GM23338 (cell line): ENCODE results near the gene RHNO1. TPM values are rescaled to one million over a fixed set of nuclear protein-coding genes. Genes with fewer than 3 reads are reported as not detected.

Experiments
- ATAC-seq: fragments of 200-7000 bp; cut with Tn5 transposase; 3 replicates; pipeline ENCODE4 v1.9.1; 2020
- DNase-seq: peaks from one replicate; pipeline ENCODE4 v3.0.0-alpha.2; 2015; ENCODE audit warnings: low spot score
- H2AFZ ChIP-seq: fragments of 200-600 bp; sonication (generic); 2 replicates; pipeline ENCODE4 v1.8.0; 2016; ENCODE audit warnings: antibody characterized with exemption, mild to moderate bottlenecking, moderate library complexity
- H3F3A ChIP-seq: fragments of 200-600 bp; sonication (generic); replicated peaks from 2 replicates; pipeline ENCODE4 v1.8.0; 2017; ENCODE audit warnings: antibody characterized with exemption, mixed run types, low read depth
- H3K27ac ChIP-seq: fragments of 200-600 bp; sonication (generic); 2 replicates; pipeline ENCODE4 v1.6.1; 2016; ENCODE audit warnings: low read depth
- H3K27me3 ChIP-seq: fragments of 200-600 bp; sonication (generic); 2 replicates; pipeline ENCODE4 v1.8.0; 2016; ENCODE audit warnings: mild to moderate bottlenecking, mixed run types, moderate library complexity; ENCODE audit not compliant: insufficient read depth
- H3K36me3 ChIP-seq: fragments of 200-600 bp; sonication (generic); 2 replicates; pipeline ENCODE4 v1.8.0; 2016; ENCODE audit warnings: mild to moderate bottlenecking; ENCODE audit not compliant: insufficient read depth
- H3K4me1 ChIP-seq: fragments of 200-600 bp; sonication (generic); 2 replicates; pipeline ENCODE4 v1.8.0; 2016; ENCODE audit warnings: mild to moderate bottlenecking, moderate library complexity; ENCODE audit not compliant: insufficient read depth
- H3K4me2 ChIP-seq: fragments of 200-600 bp; sonication (generic); 2 replicates; pipeline ENCODE4 v1.7.1; 2017; ENCODE audit warnings: mixed run types
- H3K4me3 ChIP-seq: fragments of 200-600 bp; sonication (generic); 2 replicates; pipeline ENCODE4 v1.6.1; 2016; ENCODE audit warnings: mixed run types
- H3K79me2 ChIP-seq: fragments of 200-600 bp; sonication (generic); replicated peaks from 2 replicates; pipeline ENCODE4 v1.8.0; 2017; ENCODE audit warnings: mild to moderate bottlenecking; ENCODE audit not compliant: insufficient read depth
- H3K9me2 ChIP-seq: fragments of 200-600 bp; sonication (generic); 2 replicates; pipeline ENCODE4 v1.8.0; 2017; ENCODE audit not compliant: insufficient read depth
- H4K20me1 ChIP-seq: fragments of 200-600 bp; sonication (generic); replicated peaks from 2 replicates; pipeline ENCODE4 v1.8.0; 2017; ENCODE audit warnings: mild to moderate bottlenecking; ENCODE audit not compliant: insufficient read depth
- H3K27ac Mint-ChIP-seq: 2 replicates; pipeline ENCODE4 v1.8.0; 2020; ENCODE audit warnings: inconsistent platforms, mild to moderate bottlenecking, moderate library complexity, mixed read lengths
- H3K27me3 Mint-ChIP-seq: 3 replicates; pipeline ENCODE4 v1.8.0; 2022; ENCODE audit warnings: low read depth, mild to moderate bottlenecking, moderate library complexity, mixed read lengths, inconsistent platforms; ENCODE audit not compliant: insufficient read depth, poor library complexity
- H3K36me3 Mint-ChIP-seq: 3 replicates; pipeline ENCODE4 v1.8.0; 2021; ENCODE audit warnings: low read depth, mild to moderate bottlenecking, inconsistent platforms, moderate library complexity, mixed read lengths
- H3K4me1 Mint-ChIP-seq: 3 replicates; pipeline ENCODE4 v1.8.0; 2020; ENCODE audit warnings: mild to moderate bottlenecking, inconsistent platforms, mixed read lengths
- H3K4me3 Mint-ChIP-seq: 3 replicates; pipeline ENCODE4 v1.8.0; 2021; ENCODE audit warnings: moderate library complexity, mild to moderate bottlenecking, inconsistent platforms, mixed read lengths
- H3K9me3 Mint-ChIP-seq: 3 replicates; pipeline ENCODE4 v1.8.0; 2020; ENCODE audit warnings: moderate library complexity, mild to moderate bottlenecking, inconsistent platforms, mixed read lengths
- CREB1 ChIP-seq: fragments of 250-450 bp; sonication (Bioruptor Pico); IDR thresholded peaks from 2 replicates; pipeline ENCODE4 v1.5.0; 2020; ENCODE audit warnings: low read depth, mild to moderate bottlenecking, moderate library complexity
- EZH2 ChIP-seq: fragments of 200-600 bp; sonication (generic); IDR thresholded peaks from one replicate; pipeline ENCODE4 v1.8.0; 2017; ENCODE audit warnings: antibody characterized with exemption, mild to moderate bottlenecking, low read depth; ENCODE audit not compliant: unreplicated experiment
- NANOG ChIP-seq: IDR thresholded peaks from 2 replicates; pipeline ENCODE4 v1.6.1; 2016; ENCODE audit warnings: antibody characterized with exemption, borderline replicate concordance
- POLR2AphosphoS5 ChIP-seq: IDR thresholded peaks from 2 replicates; pipeline ENCODE4 v1.6.1; 2016; ENCODE audit warnings: antibody characterized with exemption, low read depth
- ZNF114 ChIP-seq: fragments of 250-450 bp; sonication (Bioruptor Pico); IDR thresholded peaks from 2 replicates; pipeline ENCODE4 v1.5.0; 2020; ENCODE audit warnings: mild to moderate bottlenecking, moderate library complexity
- polyA plus RNA-seq: library from polyadenylated mRNA; unstranded; fragments of >200 nt; fragmentation: Nextera tagmentation; extraction: Ambion mirVana; gene quantifications from 2 replicates; pipeline ENCODE4 v1.2.1, GENCODE V29; 2016
- total RNA-seq: library from RNA; depleted of rRNA; stranded (reverse); fragments of >200 nt; shearing (Covaris generic); gene quantifications from 2 replicates; pipeline ENCODE4 v1.2.3, GENCODE V29; 2014
- TF ChIP-seq, protein P1 (sequence below), 2 experiments: fragments of 200-600 bp in 1 of 2; sonication (generic) in 1 of 2; conservative IDR thresholded peaks; 2 replicates each; pipeline versions ENCODE4 v1.5.1 to v1.6.1; 2016 to 2017; ENCODE audit warnings: antibody characterized with exemption in 2 of 2, low read depth in 2 of 2, mild to moderate bottlenecking in 2 of 2, moderate library complexity in 1 of 2
- TF ChIP-seq, protein P2 (sequence below): IDR thresholded peaks from 2 replicates; pipeline ENCODE4 v1.6.1; 2016; ENCODE audit warnings: antibody characterized with exemption
- TF ChIP-seq, protein P3 (sequence below): fragments of 250-450 bp; sonication (Bioruptor Pico); IDR thresholded peaks from 2 replicates; pipeline ENCODE4 v1.5.0; 2020; ENCODE audit warnings: mild to moderate bottlenecking, moderate library complexity
- TF ChIP-seq, protein P4 (sequence below): IDR thresholded peaks from one replicate; pipeline ENCODE4 v1.6.1; 2018; ENCODE audit warnings: antibody characterized with exemption; ENCODE audit not compliant: unreplicated experiment

The RHNO1 gene
- total and polyA plus RNA-seq, 2 experiments from 2014 or later: 56.4 to 63.8 TPM

DNA sequence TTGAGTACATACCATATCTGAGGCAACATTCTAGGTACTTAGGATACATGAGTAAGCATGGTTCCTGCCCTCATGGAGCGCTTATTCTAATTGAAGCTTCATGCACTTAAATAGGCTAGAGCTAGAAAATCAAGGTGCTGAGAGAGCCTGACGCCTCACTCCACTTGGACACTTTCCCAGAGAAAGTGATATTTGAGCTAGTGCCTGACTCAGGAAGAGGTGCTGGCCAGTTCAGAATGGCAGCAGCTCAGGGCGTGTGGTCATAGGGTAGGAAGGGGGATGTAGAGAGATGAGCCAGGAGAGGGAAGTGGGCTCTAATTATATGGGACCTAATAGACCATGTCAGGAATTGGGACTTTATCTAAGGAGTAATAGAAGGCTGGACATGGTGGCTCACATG is 47.0 kb downstream of the RHNO1 start:
- ATAC-seq (no peak), DNase-seq (no peak)
- Histone ChIP-seq H3K4me3 (no peak overlapping the region), H3K9me2 (0 out of 2 replicates have a peak, but pooled peaks cover 4% of the 10 kb centered on the region), H4K20me1 (no peaks in the 10 kb centered on the region), H3K79me2 (no peaks in the 10 kb centered on the region), H2AFZ (no peak overlapping the region), H3K4me1 (peaks cover 17% of the 10 kb centered on the region), H3K27me3 (no peaks in the 10 kb centered on the region), H3K36me3 (no peaks in the 10 kb centered on the region), H3K4me2 (no peak overlapping the region), H3K27ac (no peak overlapping the region), H3F3A (no peaks in the 10 kb centered on the region; the same call in 1 of the 2 replicates)
- no peaks in the 10 kb centered on the region for H3K9me3 Mint-ChIP-seq
- no peak overlapping the region for H3K27ac Mint-ChIP-seq
- H3K36me3 Mint-ChIP-seq: peaks cover 28% of the 10 kb centered on the region
- H3K27me3 Mint-ChIP-seq: no peaks in the 10 kb centered on the region
- TF ChIP-seq POLR2AphosphoS5 (no peak), EZH2 (no peak), ZNF114 (CRISPR knock-in tag) (no peak), CREB1 (CRISPR knock-in tag) (no peak), NANOG (no peak)
- TF ChIP-seq, protein P1, sequence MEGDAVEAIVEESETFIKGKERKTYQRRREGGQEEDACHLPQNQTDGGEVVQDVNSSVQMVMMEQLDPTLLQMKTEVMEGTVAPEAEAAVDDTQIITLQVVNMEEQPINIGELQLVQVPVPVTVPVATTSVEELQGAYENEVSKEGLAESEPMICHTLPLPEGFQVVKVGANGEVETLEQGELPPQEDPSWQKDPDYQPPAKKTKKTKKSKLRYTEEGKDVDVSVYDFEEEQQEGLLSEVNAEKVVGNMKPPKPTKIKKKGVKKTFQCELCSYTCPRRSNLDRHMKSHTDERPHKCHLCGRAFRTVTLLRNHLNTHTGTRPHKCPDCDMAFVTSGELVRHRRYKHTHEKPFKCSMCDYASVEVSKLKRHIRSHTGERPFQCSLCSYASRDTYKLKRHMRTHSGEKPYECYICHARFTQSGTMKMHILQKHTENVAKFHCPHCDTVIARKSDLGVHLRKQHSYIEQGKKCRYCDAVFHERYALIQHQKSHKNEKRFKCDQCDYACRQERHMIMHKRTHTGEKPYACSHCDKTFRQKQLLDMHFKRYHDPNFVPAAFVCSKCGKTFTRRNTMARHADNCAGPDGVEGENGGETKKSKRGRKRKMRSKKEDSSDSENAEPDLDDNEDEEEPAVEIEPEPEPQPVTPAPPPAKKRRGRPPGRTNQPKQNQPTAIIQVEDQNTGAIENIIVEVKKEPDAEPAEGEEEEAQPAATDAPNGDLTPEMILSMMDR (conservative IDR thresholded peaks at IDR 0.05; ENCODE audit: low read depth in 2 of 2): no peak
- TF ChIP-seq, protein P2, sequence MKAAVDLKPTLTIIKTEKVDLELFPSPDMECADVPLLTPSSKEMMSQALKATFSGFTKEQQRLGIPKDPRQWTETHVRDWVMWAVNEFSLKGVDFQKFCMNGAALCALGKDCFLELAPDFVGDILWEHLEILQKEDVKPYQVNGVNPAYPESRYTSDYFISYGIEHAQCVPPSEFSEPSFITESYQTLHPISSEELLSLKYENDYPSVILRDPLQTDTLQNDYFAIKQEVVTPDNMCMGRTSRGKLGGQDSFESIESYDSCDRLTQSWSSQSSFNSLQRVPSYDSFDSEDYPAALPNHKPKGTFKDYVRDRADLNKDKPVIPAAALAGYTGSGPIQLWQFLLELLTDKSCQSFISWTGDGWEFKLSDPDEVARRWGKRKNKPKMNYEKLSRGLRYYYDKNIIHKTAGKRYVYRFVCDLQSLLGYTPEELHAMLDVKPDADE: no peak
- TF ChIP-seq, protein P3, sequence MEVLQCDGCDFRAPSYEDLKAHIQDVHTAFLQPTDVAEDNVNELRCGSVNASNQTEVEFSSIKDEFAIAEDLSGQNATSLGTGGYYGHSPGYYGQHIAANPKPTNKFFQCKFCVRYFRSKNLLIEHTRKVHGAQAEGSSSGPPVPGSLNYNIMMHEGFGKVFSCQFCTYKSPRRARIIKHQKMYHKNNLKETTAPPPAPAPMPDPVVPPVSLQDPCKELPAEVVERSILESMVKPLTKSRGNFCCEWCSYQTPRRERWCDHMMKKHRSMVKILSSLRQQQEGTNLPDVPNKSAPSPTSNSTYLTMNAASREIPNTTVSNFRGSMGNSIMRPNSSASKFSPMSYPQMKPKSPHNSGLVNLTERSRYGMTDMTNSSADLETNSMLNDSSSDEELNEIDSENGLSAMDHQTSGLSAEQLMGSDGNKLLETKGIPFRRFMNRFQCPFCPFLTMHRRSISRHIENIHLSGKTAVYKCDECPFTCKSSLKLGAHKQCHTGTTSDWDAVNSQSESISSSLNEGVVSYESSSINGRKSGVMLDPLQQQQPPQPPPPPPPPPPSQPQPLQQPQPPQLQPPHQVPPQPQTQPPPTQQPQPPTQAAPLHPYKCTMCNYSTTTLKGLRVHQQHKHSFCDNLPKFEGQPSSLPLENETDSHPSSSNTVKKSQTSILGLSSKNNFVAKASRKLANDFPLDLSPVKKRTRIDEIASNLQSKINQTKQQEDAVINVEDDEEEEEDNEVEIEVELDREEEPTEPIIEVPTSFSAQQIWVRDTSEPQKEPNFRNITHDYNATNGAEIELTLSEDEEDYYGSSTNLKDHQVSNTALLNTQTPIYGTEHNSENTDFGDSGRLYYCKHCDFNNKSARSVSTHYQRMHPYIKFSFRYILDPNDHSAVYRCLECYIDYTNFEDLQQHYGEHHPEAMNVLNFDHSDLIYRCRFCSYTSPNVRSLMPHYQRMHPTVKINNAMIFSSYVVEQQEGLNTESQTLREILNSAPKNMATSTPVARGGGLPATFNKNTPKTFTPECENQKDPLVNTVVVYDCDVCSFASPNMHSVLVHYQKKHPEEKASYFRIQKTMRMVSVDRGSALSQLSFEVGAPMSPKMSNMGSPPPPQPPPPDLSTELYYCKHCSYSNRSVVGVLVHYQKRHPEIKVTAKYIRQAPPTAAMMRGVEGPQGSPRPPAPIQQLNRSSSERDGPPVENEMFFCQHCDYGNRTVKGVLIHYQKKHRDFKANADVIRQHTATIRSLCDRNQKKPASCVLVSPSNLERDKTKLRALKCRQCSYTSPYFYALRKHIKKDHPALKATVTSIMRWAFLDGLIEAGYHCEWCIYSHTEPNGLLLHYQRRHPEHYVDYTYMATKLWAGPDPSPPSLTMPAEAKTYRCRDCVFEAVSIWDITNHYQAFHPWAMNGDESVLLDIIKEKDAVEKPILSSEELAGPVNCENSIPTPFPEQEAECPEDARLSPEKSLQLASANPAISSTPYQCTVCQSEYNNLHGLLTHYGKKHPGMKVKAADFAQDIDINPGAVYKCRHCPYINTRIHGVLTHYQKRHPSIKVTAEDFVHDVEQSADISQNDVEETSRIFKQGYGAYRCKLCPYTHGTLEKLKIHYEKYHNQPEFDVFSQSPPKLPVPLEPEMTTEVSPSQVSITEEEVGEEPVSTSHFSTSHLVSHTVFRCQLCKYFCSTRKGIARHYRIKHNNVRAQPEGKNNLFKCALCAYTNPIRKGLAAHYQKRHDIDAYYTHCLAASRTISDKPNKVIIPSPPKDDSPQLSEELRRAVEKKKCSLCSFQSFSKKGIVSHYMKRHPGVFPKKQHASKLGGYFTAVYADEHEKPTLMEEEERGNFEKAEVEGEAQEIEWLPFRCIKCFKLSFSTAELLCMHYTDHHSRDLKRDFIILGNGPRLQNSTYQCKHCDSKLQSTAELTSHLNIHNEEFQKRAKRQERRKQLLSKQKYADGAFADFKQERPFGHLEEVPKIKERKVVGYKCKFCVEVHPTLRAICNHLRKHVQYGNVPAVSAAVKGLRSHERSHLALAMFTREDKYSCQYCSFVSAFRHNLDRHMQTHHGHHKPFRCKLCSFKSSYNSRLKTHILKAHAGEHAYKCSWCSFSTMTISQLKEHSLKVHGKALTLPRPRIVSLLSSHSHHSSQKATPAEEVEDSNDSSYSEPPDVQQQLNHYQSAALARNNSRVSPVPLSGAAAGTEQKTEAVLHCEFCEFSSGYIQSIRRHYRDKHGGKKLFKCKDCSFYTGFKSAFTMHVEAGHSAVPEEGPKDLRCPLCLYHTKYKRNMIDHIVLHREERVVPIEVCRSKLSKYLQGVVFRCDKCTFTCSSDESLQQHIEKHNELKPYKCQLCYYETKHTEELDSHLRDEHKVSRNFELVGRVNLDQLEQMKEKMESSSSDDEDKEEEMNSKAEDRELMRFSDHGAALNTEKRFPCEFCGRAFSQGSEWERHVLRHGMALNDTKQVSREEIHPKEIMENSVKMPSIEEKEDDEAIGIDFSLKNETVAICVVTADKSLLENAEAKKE: no peak
- TF ChIP-seq, protein P4, sequence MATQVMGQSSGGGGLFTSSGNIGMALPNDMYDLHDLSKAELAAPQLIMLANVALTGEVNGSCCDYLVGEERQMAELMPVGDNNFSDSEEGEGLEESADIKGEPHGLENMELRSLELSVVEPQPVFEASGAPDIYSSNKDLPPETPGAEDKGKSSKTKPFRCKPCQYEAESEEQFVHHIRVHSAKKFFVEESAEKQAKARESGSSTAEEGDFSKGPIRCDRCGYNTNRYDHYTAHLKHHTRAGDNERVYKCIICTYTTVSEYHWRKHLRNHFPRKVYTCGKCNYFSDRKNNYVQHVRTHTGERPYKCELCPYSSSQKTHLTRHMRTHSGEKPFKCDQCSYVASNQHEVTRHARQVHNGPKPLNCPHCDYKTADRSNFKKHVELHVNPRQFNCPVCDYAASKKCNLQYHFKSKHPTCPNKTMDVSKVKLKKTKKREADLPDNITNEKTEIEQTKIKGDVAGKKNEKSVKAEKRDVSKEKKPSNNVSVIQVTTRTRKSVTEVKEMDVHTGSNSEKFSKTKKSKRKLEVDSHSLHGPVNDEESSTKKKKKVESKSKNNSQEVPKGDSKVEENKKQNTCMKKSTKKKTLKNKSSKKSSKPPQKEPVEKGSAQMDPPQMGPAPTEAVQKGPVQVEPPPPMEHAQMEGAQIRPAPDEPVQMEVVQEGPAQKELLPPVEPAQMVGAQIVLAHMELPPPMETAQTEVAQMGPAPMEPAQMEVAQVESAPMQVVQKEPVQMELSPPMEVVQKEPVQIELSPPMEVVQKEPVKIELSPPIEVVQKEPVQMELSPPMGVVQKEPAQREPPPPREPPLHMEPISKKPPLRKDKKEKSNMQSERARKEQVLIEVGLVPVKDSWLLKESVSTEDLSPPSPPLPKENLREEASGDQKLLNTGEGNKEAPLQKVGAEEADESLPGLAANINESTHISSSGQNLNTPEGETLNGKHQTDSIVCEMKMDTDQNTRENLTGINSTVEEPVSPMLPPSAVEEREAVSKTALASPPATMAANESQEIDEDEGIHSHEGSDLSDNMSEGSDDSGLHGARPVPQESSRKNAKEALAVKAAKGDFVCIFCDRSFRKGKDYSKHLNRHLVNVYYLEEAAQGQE: no peak
- no peak overlapping the region for H3K4me3 Mint-ChIP-seq
- H3K4me1 Mint-ChIP-seq: peaks cover 15% of the 10 kb centered on the region
